A172 (cell line): ENCODE measurements around the gene ABI3BP. TPM values are rescaled to one million over a fixed set of nuclear protein-coding genes. Genes with fewer than 3 reads are reported as not detected.
A peak's percentile ranks its signal among the peaks of the same experiment; 100 is the strongest.
"Not testable (repeated sequence)": the region's sequence is repeated elsewhere in the genome, so short reads cannot be mapped to it uniquely, and the experiment has no call there.

Experiments
- DNase-seq: peaks from one replicate; pipeline ENCODE4 v3.0.0-alpha.2; 2015; ENCODE audit warnings: low spot score
- total RNA-seq: library from RNA; depleted of rRNA; stranded (reverse); fragments of >200 nt; shearing (Covaris generic); gene quantifications from 2 replicates; pipeline ENCODE4 v1.2.3, GENCODE V29; 2014; rRNA removed

The ABI3BP gene
- 4.9 and 11.5 TPM in 2 replicates for total RNA-seq

GRCh38 chr3:100993309-100993708 is at the start of gene ABI3BP:
ABI3BP (minus strand) TSS chr3:100993421; CDS start chr3:100993384, 37 bp downstream.
- peak; percentile 73 for DNase-seq

- no peak for DNase-seq
These were observed 46.1 kb upstream of the ABI3BP start for GRCh38 chr3:101039285-101039684.

DNA sequence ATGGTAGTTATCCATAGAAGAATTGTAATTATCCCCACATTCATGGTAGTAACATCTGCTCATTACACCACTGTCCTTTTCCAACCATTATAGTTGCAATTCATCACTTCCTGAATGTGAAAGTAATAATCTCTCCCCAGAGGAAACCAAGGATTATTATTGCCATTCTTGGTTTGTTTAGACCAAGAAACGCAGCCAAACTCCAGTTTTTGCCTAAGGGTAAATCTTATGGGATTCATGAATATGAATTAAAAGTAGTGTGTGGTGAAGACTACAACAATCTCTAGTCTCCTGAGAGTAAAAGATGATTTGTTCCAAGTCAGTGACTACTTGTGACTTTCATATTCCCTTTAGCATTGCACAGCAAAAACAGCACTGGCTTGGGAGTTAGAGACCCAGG is 45.7 kb upstream of the ABI3BP start:
- no peak for DNase-seq

DNA sequence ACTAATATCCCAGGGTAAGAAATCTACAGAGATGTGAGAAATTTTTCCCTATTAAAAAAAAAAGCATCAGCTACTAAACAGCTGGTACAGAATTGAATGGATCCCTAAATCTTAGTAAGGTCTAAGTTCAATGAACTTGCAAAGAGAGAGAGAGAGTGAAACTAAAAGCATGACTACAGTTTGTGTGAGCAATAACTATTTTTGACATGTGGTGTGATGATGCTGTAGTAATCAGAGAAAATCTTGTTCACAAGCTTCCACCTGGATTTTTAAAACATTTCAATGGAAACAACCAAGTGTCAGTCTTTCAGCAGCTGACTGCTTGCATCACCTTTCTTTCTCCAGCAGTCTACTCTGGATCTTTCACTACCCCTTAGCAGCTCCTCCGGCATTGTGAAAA is 45.2 kb upstream of the ABI3BP start:
- DNase-seq = no peak

- no peak for DNase-seq
These were observed 44.4 kb upstream of the ABI3BP start for GRCh38 chr3:101037613-101038012.

DNA sequence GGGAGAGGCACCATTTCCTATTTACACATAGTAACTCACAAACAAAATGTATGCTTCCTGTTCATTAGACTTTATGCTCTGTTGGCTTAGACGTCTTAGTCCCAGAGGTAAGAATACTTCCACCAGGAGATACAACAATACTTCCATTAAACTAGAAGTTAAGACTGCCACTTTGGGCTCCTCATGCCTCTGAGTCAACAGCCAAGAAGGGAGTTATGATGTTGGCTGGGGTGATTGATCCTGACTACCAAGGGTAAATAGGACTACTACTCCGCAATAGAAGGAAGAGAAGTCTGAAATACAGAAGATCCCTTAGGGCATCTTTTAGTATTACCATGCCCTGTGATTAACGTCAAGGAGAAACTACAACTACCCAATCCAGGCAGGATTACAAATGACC is 43.5 kb upstream of the ABI3BP start:
- DNase-seq = no peak

DNA sequence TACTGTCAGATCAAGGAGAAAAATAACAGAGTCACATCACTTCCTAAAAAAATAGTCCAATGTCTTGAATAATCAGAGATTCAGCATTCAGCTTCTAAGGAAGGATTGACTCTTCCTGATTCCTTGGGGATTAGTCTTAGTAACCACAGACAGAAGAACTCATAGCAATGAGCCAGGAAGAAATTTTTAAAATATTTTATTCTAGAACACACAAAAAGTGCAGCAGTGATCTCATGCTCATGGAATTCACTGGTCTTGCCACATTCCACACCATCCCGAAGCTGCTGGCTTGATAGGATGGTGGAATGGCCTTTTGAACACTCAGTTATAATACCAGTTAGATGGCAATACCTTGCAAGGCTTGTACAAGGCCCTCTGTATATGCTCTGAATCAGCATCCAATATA is 43.0 kb upstream of the ABI3BP start:
- DNase-seq = peak; percentile 99

DNA sequence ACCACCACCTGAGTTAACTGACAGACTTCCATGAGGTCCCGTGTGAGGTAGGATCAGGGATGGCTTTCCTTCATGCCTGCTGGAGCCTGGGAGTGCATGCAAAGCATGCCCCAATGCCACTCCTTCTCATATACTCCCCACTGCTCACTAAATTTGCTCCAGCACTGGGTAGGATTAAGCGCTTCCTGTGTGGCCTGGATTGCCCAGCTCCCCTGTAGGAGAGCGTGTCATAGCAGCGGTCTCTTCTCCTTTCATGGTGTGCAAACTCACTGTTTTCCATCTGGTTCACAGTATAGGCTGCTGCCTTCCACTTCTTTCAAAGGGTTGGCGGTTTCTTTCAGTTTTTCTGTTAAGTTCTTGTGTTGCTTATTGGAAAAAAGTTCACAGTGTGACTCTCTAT is 34.1 kb upstream of the ABI3BP start:
- no peak for DNase-seq

GRCh38 chr3:101026881-101027280 is 33.7 kb upstream of the ABI3BP start:
- DNase-seq = no peak

DNA sequence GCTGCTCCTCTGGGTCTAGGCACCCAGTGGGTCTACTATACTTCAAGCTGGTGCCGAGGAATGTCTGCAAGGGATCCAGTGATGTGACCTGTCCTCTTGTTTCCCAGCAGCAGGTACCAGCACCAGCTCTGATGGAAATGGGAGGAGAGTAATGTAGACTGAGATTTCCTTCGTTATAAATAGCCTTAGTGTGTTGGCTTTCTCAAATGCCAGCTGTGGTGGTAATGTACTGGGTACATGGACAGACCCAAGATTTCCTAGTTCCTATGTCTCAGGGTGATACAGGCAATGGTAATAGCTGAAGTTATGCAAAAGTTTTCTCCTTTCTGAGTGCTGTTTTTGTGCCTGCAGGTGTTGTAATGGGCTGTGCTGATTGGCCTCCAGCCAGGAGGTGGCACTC is 33.0 kb upstream of the ABI3BP start:
- no peak for DNase-seq

DNA sequence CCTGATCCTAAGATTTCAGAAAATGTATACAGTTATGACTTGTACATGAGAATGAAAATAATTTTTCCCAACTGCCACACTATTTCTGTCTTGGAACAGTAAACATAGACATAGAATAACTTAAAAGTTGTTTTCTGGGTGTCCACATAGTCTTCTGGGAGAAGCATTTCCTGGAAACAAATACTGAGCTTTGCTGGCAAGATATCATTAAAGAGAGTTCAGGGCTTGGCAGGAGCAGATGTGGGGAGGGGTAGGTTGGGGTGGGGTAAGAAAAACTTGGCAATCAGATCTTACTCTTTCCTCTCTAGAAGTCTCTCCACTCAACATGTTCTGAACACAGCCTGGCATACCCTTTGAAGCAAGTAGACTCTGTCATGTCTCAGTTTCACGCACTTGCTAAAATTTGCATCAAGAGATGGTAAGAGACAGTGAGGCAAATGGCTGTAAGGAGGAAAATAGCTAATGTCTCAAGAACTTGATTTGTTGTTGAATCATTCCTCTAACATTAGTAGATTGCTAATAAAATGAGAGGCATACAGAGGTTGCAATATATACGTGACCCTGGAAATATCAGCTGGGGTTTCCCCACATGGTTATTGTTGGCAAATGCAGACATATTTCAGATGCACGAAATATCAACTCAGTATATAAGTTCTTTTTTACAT is 27.3 kb upstream of the ABI3BP start:
- peak; percentile 22 for DNase-seq

- DNase-seq = peak; percentile 38
These were observed 23.8 kb upstream of the ABI3BP start for GRCh38 chr3:101017017-101017416.

DNA sequence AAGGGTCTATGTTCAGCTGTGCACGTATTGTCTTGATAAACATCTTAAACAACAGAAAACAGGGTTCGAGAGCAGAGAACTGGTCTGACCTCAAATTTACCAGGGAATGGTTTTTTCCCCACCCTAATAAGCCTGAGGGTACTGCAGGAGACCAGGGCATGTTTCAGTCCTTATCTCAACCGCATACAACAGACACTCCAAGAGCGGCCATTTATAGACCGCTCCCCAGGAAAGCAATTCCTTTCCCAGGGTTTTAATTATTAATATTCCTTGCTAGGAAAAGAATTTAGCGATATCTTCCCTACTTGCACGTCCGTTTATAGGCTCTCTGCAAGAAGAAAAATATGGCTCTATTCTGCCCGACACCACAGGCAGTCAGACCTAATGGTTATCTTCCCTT is 19.1 kb upstream of the ABI3BP start:
- DNase-seq = not testable (repeated sequence)

- no peak for DNase-seq
These were observed 17.9 kb upstream of the ABI3BP start for GRCh38 chr3:101011136-101011535.

DNA sequence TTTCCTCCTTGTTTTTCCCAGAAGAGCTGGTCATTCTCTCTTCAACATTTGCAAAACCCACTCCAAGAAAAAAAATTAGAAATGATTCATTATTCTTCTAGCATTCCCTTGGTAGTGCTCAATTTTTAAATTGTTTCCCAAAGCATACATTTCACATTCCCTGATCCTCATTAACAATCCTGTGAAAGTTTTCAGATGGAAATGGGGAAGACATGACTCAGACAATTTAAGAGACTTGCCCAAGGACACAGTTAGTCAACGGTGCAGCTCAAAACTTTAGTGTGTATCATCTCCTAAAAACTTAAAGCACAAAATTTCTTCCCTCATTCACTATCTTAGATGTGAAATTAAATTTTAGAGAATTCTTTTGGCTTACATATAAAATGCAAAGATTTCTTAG is 17.1 kb upstream of the ABI3BP start:
- DNase-seq = peak; percentile 50

GRCh38 chr3:101009386-101009785 is 16.2 kb upstream of the ABI3BP start:
- DNase-seq = peak; percentile 61

GRCh38 chr3:100999160-100999559 is 5.9 kb upstream of the ABI3BP start:
- no peak for DNase-seq

DNA sequence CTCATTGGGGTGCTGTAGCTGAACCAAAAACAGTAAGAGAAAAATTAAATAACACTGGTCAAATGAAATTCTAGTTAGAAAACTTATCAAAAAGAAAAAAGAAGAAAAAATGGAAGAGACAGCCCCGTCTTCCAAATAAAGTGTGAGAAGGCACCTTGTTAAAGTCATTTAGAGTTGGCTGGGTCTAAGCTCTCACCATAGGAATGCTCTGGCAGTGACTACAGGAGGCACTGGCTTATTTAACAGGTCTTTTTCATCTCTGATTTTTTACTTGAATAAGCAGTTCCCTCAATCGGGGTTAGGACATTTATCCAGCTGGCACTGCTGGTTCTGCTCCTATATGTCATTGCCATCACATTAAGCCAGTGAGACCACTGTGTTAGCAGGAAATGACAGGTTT is 1.6 kb upstream of the ABI3BP start:
- no peak for DNase-seq

DNA sequence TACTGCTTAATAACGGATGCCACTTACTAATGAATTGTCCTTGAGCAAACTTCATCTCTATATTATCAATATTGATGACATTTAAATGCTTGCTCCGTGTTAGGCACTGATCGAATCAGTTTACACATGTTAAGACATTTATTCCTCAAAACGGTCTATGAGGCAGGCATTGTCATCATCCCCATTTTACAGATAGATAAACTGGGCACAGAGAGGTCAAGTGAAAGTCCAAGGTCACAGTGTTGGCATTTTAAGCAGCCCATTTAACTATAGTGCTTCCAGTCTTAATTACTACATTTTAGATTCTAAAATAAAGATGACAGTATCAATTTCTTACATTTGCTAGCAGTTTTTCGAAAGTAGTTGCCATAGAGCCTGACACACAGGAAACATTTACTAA is 966 bp upstream of the ABI3BP start:
- DNase-seq = no peak

DNA sequence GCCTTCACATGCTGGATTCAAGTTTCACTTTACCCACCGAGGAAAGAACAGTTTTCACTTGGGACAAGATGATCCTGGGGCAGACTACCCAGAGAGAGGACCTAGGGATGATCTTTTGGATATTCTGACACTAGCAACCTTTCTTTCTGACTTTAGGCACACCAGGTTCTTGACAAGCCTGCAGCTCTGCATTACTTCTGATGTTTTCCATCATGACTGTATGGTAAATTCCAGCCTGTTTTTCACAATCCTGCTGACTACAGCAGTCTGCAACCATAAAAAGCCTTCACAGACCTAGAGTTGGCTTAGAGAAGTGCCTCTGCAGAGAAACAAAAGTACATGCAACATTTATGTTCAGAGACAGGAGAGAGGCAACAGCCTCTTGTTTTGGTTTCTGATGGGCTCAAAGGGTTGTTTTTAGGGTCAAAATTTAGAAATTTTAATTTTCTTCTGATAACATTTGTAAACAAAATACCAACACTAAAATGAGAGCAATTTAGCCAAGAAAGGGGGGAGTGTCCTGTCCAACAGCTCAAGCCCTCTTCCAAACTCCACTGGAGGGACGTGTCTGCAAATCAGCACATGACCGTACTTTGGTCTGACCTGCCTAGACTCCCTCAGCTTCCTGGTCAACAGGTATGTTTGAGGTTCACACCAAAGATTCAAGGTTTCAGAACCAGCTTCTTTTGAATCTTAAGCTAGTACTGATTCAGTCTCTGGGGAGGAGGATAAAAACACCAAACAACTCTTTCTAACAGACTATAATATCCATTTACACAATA is 799 bp downstream of the ABI3BP start:
- DNase-seq = peak; percentile 23

- DNase-seq = no peak
These were observed 5.1 kb downstream of the ABI3BP start for GRCh38 chr3:100988080-100988479.

DNA sequence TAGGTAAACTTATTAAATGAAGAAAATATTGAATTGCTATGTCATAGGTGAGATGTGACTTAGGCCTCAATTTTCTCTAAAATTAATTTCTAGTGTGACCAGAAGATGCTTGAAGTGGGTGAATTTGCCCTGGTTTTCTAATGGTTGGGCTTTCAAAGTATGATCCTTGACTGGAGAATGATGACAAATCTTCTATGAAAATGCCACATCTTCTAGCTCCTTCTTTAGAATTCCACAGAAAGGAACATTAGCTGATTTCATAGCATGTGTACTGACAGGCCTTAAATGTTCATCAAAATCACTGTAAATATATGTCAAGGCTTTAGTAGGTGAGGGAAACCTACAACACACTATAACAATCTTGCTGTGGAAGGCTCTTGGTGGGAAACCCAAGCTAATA is 8.9 kb downstream of the ABI3BP start:
- no peak for DNase-seq

DNA sequence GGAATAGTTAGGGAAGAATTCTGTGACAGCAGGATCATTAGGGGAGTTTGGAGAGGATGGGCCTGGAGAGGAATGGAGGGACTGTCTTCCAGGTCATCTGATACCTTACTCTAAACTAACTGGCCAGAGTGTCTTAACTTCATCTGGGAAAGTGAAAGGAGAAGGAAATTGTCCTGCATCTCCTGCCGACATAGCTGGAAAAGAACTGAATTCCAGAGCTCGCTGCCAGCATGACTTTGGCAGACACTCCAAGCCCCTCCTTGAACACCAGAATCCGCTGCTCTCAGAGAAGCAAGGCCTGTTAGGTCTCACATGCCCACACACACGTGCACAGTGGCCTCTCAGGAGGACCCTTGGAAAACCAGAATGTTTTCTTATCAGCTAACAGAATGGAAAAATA is 10.5 kb downstream of the ABI3BP start:
- no peak for DNase-seq
